ES-I3 (cell line): Measurements from ENCODE around the gene GPX7.

ENCODE experiments used
- H3K36me3 ChIP-seq: 2 replicates; pipeline ENCODE4 v1.6.1; 2013; ENCODE audit warnings: mild to moderate bottlenecking, low read length, control low read depth, moderate library complexity; ENCODE audit not compliant: insufficient read depth
- H3K4me1 ChIP-seq: 2 replicates; pipeline ENCODE4 v1.6.1; 2013; ENCODE audit warnings: mild to moderate bottlenecking, control low read depth, low read length; ENCODE audit not compliant: insufficient read depth
- H3K9ac ChIP-seq: 2 replicates; pipeline ENCODE4 v1.6.1; 2013; ENCODE audit warnings: low read depth, mild to moderate bottlenecking, low read length, moderate library complexity
- H3K9me3 ChIP-seq: 2 replicates; pipeline ENCODE4 v1.6.1; 2013; ENCODE audit warnings: mild to moderate bottlenecking, low read length, moderate library complexity; ENCODE audit not compliant: control insufficient read depth, insufficient read depth

Gene GPX7

DNA sequence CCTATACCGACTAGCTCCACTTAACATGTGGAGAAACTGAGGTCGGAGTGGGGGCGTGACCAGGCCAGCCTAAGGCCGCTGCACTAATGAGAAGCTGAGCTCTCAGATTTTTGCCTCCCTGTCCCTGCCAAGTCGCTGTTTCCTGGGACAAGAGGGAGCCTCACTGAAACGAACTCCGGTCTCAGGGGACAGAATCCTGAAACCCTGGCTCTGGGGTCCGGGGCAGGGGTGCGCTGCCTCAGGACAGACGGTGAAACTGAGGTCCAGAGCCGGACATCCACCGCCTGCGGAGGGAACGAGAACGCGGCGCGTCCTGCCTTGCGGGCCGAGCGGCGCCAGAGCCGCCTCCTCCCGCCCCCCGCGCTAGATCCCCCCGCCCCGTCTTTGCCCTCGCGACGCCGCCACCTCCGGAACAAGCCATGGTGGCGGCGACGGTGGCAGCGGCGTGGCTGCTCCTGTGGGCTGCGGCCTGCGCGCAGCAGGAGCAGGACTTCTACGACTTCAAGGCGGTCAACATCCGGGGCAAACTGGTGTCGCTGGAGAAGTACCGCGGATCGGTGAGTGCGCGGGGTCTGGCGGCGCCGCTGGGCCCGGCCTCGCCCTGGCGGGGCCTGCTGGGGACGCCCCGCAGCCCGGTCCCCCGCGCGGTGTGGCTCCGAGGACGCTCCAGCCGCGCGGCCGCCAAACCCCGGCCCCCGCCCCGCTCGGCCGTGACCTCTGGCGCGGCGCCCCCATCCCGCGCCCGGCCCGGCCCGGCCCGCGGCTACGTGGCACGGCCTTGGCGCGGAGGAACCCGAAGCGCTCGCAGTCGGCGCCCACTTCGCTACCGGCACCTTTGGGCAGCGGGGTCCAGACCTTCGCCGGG is at the start of gene GPX7:
Gene GPX7, plus strand, starts transcription at position 381 of the 865 bp plus-strand sequence. Its CDS starts 39 bp downstream, at position 420.
- Histone ChIP-seq H3K9ac (peak within 1 kb of the TSS; percentile 73), H3K9me3 (no peaks in the 10 kb centered on the region), H3K36me3 (no peaks in the 10 kb centered on the region), H3K4me1 (peaks cover 13% of the 10 kb centered on the region)

DNA sequence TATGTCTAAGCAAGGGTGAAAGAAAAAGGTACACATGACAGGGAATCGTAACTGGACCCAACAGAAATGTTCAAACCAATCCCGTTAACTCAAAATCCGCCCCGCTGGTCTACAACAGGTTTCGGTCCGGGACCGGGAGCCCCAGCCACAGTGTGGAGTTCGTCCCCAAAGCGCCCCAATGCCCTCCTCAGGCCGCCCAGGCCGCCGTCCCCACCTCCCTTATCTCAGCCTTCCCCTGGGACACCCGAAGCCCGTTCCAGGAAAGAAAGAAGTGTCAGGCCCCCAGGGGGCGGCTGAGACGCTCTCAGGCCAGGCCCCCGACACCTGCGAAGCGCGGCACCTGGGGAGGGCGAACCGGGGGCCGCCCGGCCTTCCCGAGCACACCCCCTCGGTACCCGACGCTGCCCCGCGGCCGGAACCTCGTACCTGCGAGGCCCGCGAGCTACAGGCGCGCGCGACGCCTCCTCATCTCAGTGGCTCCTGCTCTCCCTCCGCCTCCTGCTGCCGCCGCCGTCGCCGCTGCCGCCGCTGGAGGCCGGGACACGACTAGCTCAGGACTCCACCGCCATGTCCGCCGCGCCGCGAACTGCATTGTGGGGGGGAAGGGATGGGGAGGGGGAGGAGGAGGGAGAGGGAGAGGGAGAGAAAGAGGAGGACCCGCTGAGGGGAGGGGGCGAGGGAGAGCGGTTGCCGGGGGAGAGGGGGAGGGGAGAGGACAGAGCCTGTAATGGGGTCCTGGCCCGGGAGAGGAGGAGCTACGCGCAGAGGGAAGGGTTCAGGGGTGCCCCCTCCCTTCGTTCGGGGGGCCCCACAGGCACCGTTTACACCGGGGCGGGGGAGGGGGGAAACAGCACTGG is 49.4 kb upstream of the GPX7 start, which contains the start of gene TUT4:
Gene TUT4, minus strand, starts transcription at position 588 of the 857 bp plus-strand sequence. CDS start 26,812 bp downstream, outside the sequence.
- Histone ChIP-seq H3K9me3 (no peaks in the 10 kb centered on the region), H3K9ac (peak within 1 kb of the TSS; percentile 95), H3K36me3 (no peaks in the 10 kb centered on the region), H3K4me1 (peaks cover 19% of the 10 kb centered on the region)

DNA sequence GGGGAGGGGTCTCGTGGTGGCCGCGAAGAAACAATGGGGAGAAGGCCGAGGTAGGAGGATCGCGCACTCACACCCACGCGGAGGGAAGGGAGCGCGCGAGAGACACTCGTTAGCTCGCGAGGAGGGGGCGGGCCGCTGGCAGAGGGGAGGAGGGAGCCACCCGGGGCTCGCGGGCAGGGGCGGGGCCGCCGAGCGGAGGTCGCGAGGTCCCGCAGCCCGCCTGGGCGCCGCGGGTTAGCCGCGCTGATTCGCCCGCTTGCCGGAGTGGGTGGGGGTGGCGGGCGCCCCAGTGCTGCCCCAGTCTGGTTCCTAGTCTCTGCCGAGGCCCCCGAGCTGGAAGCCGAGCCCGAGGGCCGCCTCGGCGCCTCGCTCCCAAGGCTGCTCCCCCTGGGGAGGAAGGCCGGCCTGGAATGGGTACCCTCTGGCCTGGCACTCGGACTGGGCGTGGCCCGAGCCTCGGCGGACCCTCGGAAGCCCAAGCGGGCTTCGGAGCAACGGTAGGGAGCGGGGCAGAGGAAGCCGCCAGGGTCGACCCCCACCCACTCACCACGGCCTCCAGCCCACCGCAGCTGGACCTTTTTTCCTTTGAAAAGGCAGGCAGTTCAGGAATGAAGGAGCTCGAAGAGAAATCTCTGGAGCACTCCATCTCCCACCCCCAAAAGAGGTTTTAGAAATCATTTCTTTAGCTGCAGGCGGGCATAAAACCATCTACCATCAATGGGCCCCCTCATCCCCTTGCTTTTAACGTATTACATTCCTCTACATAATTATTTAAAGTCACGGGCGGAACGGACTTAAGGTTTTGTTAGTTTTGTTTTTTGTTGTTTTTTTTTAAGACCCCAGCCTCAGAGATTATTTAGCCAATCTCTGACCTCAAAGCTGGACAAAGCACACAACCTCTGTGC is 48.6 kb upstream of the GPX7 start:
- H3K9me3 ChIP-seq, result no peaks in the 10 kb centered on the region
- peaks cover 18% of the 10 kb centered on the region for H3K4me1 ChIP-seq
- H3K9ac ChIP-seq, result peak overlapping the region; percentile 95

DNA sequence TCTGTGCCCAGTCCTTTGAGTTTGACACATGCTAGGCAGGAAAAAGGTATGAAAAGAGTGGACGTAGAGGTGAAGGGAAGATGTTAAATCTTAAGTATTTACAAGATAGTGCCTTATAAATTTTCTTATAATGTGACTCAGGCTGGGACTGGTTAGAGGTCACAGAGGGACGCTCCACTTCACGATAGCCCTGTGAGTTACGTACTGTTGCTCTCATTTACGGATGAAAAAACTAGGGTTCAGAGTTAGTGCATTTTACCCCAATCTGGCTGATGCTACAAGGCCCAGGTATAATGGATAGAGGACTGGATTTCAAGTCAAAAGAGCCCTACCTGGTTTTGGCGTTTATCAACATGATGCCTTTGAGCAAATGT is 47.9 kb upstream of the GPX7 start:
- peaks cover 12% of the 10 kb centered on the region for H3K4me1 ChIP-seq
- no peaks in the 10 kb centered on the region for H3K36me3 ChIP-seq
- peak overlapping the region; percentile 95 for H3K9ac ChIP-seq
- H3K9me3 ChIP-seq, result no peaks in the 10 kb centered on the region

More for the DNA sequence above, 48.6 kb upstream of the GPX7 start:
- no peaks in the 10 kb centered on the region for H3K36me3 ChIP-seq

DNA sequence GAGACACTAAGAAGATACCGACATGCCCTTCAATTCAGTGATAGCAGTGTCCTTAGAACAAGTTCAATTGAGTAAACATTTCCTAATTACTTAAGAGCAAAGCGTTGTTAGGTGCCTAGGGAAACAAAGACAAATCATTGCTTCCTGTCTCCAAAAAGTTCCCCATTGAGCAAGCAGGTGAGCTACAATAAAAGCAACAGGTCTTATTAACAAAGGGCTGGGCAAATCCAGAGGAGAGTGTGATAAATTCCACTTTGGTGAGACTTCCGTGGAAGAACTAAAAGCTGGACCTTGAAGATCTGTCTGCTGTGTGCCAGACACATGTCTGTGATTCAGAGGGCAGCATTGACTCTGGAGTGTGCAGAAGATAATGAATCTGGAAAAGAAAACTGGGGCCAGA is 47.4 kb upstream of the GPX7 start:
- Histone ChIP-seq H3K4me1 (peaks cover 12% of the 10 kb centered on the region), H3K9me3 (no peaks in the 10 kb centered on the region), H3K36me3 (no peaks in the 10 kb centered on the region), H3K9ac (peak overlapping the region; percentile 95)

DNA sequence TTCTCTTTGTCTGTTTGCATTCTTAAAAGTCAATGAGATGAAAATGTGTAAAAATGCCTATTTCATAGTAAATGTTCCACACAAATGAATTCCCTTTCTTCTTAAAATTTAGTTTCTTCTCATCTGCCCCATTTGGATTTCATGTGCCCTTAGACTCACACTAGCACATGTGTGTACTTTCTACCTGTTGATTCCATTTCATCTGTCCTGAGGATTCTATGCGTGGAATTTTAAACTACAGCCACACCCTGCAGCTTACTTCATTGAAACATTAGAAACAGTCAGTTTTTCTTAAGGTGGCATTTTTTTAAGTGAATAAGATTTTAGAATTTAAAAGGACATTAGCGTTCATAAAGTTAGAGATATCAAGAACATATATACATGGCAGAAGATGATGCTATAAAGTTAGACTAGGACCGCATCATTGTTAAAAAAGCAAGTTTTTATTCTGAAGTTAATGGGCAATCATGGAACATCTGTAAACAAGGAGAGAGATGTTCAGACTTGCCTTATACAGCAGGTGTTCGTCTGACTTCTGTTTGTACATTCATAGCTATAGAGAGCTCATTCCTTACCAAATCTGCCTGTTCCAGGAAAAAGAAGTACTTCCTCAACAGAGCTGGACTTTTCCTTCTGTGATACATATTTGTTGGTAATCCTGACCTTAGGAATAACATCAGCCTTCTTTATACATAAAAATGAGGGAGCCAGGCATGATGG is 45.4 kb upstream of the GPX7 start:
- no peaks in the 10 kb centered on the region for H3K9me3 ChIP-seq
- no peak overlapping the region for H3K9ac ChIP-seq

DNA sequence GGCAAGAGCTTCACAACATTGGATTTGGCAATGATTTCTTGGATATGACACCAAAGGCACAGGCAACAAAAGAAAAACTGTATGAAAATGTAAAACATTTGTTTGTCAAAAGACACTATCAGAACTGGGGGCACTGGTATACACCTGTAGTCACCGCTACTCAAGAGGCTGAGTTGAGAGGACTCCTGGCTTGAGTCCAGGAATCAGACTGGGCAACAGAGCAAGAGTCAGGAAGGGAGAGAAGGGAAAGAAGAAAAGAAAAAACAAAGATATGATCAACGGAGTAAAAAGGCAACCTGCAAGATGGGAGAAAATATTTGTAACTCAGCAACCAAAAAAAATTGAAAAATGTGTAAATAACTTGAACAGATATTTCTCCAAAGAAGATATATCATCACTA is 43.2 kb upstream of the GPX7 start:
- Histone ChIP-seq H3K4me1 (peaks cover 12% of the 10 kb centered on the region), H3K9ac (no peak overlapping the region), H3K36me3 (no peaks in the 10 kb centered on the region), H3K9me3 (no peaks in the 10 kb centered on the region)

More for the DNA sequence above, 45.4 kb upstream of the GPX7 start:
- H3K36me3 ChIP-seq, result no peaks in the 10 kb centered on the region
- peaks cover 12% of the 10 kb centered on the region for H3K4me1 ChIP-seq

DNA sequence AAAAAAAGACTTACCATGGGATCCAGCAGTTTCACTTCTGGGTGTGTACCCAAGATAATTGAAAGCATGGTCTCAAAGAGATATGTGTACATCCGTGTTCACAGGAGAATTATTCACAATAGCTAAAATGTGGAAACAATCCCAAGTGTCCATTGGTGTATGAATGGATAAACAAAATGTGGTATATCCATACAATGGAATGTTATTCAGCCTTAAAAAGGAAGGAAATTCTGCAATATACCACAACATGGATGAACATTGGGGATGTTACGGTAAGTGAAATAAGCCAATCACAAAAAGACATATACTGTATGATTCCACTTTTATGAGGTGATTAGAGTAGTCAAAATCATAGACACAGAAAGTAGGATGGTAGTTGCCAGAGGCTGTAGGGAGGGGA is 42.3 kb upstream of the GPX7 start:
- H3K36me3 ChIP-seq, result no peaks in the 10 kb centered on the region
- no peak overlapping the region for H3K9ac ChIP-seq
- peaks cover 6% of the 10 kb centered on the region; the same call in 1 of the 2 replicates for H3K4me1 ChIP-seq
- no peaks in the 10 kb centered on the region for H3K9me3 ChIP-seq

DNA sequence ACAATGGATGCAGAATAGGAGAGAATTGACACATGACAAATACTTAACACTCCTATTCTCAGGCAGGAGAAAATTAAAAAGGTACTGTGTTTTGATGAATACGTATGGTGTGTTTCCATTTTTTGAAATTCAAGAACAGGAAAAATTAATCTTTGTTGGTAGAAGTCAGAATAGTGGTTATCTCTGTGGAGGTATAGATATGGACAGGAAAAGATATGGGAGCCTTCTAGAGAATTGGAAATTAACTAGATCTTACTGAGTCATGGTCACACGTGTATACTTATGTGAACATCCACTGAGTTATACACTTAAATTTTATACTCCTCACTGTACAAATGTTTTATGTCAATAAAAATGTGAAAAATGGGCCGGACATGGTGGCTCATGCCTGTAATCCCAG is 39.4 kb upstream of the GPX7 start:
- Histone ChIP-seq H3K36me3 (no peaks in the 10 kb centered on the region), H3K9me3 (no peaks in the 10 kb centered on the region), H3K4me1 (peaks cover 2% of the 10 kb centered on the region), H3K9ac (no peak overlapping the region)

DNA sequence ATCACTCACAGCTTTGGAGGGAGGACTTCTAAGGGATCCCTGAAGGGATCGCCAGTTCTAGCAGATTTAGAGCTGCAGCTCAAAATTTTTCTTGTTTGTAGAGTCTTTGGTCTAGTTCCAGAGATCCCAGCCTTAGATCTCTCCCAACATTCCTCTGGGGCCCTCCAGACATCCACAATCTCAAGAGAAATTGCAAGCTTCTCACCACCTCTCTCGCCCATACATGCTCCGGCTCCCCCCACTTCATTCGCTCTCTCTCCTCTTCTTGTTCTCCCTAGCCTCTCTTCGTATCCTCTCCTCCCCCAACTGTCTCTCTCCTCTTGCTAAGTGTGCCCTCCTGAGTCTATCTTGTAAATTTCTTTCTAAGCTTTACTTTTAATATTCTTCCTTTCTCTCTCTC is 34.2 kb upstream of the GPX7 start:
- Histone ChIP-seq H3K9me3 (no peaks in the 10 kb centered on the region), H3K36me3 (no peaks in the 10 kb centered on the region), H3K4me1 (peaks cover 9% of the 10 kb centered on the region), H3K9ac (no peak overlapping the region; the same call in none of the 2 replicates)

DNA sequence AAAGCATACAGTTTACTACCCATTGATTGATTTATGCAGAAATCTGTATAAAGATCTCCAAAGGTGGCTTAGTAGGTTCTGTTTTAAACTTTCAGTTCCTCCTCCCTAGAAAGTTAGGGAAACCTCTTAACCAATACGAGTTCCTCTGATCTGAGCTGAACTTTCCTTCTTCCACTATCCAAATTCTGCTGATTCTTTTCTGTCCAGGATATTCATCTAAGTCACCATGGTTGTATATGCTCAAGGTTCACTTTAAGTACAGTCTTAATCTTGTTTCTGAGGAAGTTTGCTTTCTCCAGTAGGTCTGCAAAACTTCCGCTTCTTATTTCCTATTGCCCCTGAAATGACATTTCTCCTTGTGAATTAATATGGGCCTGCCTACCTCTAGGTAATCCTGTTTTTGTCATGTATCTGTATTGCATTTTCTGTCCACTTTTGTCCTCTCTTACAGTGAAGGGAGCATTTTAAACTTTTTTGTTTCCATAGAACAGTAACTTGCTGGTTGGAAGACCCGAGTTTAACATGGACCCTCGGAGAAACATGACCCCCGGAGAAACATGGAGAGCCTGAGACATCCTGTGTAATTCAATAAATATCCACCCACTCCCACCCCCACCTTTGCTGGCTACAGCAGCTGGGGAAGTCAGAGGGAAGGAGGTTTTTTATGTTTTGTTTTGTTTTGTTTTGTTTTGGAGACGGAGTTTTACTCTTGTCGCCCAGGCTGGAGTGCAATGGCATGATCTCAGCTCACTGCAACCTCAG is 32.5 kb upstream of the GPX7 start:
- Histone ChIP-seq H3K4me1 (peaks cover 9% of the 10 kb centered on the region), H3K9me3 (no peaks in the 10 kb centered on the region), H3K9ac (no peak overlapping the region), H3K36me3 (no peaks in the 10 kb centered on the region)

DNA sequence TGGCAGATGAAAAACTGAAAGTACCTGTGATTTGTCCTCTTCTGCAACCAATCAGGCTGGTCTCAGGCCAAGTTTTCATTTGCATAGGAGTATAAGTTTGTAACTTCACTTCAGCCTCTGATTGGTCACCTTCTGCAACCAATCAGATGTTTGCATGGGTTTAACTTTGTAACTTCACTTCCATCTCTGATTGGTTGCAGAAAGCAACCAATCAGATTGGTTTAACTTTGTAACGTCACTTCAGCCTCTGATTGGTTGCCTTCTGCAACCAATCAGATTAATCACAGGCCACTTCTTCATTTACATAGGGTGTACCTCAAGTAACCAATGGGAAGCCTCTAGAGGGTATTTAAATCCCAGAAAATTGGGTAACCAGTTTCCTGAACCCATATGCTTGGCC is 30.4 kb upstream of the GPX7 start:
- Histone ChIP-seq H3K4me1 (peaks cover 9% of the 10 kb centered on the region), H3K9me3 (no peaks in the 10 kb centered on the region), H3K9ac (no peak overlapping the region), H3K36me3 (no peaks in the 10 kb centered on the region)

DNA sequence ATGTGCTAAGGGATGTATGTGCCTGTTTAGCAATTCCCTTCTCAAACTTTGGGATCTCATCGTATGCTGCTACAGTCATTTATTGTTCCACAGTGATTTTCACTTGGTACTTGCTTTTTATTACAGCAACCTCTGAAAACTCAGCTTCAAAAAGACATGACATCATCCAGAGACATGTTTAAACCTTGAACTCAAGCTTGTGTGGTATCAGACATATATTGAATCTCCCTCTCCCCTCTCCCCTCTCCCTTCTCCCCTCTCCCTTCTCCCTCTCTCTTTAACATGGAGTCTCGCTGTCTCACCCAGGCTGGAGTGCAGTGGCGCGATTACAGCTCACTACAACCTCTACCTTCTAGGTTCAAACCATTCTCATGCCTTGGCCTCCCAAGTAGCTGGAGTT is 29.8 kb upstream of the GPX7 start:
- H3K9me3 ChIP-seq, result no peaks in the 10 kb centered on the region
- H3K36me3 ChIP-seq, result no peaks in the 10 kb centered on the region
- H3K4me1 ChIP-seq, result peaks cover 9% of the 10 kb centered on the region
- no peak overlapping the region for H3K9ac ChIP-seq
